RWPE1 (cell line): ENCODE results near the gene SDHAF4.

Source experiments
- CTCF ChIA-PET: fragments of 350-600 bp; sonication (Branson Sonifier 250); formaldehyde crosslinking; extraction: SDS; loops from one replicate; lab custom pipeline; 2021; lab: Yijun Ruan, JAX
- POLR2A ChIA-PET: fragments of 400-600 bp; formaldehyde crosslinking; extraction: SDS; loops from one replicate; lab custom pipeline; 2020; ENCODE audit warnings: antibody characterized with exemption; ENCODE audit not compliant: low non-redundant PET; lab: Yijun Ruan, JAX
- DNase-seq: peaks from one replicate; pipeline ENCODE4 v3.0.0; 2012; ENCODE audit warnings: low spot score
- H3K27ac ChIP-seq: fragments of 450-650 bp; 2 replicates; pipeline ENCODE4 v1.5.1; 2017
- TF ChIP-seq, protein P1 (sequence below): fragments of 450-650 bp; conservative IDR thresholded peaks from 2 replicates; pipeline ENCODE4 v1.5.1; 2017; ENCODE audit warnings: low read depth, mild to moderate bottlenecking

SDHAF4 gene

DNA sequence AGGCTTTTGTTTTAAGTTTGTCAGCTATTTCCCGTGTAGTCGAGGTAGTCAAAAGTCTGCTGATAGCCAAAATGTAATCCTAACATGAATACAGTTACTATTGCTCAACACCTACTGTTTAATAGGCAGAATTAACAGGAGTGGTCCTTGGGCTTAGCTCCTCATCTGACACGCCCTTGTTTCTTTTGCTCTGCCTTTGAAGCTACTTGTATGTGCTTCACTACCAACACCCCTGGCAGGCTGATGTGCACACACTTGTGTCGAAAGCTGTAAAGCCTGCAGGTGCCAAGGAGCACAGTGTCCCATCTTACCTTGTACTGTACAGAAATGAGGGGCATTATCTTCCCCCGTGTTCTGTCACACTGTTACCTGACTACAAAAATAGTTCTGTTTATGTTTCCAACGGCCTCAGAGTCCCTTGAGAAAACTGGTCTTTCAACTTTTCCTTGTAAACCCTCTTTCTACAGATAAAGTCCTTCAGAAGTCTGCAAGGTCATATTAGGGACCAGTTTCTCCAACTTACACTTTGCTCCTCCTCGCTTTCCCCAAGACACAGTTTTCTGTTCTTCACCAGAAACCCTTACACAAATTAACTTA is 9.3 kb downstream of the SDHAF4 start:
- no peak overlapping the region for H3K27ac ChIP-seq
- TF ChIP-seq, protein P1, sequence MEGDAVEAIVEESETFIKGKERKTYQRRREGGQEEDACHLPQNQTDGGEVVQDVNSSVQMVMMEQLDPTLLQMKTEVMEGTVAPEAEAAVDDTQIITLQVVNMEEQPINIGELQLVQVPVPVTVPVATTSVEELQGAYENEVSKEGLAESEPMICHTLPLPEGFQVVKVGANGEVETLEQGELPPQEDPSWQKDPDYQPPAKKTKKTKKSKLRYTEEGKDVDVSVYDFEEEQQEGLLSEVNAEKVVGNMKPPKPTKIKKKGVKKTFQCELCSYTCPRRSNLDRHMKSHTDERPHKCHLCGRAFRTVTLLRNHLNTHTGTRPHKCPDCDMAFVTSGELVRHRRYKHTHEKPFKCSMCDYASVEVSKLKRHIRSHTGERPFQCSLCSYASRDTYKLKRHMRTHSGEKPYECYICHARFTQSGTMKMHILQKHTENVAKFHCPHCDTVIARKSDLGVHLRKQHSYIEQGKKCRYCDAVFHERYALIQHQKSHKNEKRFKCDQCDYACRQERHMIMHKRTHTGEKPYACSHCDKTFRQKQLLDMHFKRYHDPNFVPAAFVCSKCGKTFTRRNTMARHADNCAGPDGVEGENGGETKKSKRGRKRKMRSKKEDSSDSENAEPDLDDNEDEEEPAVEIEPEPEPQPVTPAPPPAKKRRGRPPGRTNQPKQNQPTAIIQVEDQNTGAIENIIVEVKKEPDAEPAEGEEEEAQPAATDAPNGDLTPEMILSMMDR: no peak
- ChIA-PET CTCF (no interaction called here), POLR2A (no interaction called here)
- no peak for DNase-seq

DNA sequence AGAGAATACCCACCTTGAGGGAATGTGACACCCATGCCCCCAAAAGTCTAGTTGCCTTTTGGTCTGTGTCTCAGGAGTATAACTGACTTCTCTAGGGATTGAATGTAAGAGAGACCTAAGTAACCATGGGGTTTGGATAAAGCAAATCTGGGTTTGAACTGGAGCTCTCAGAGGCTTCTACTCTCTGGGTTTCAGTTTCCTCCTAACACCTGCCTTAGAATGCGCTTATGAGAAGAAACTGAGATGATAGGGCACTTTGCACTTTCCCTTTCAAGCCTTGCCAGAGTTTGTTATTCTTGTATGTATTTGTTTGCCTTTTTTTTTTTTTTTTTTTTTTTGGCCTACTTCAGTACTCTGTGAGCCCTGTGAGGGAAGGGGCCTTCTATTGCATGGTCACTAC is 19.4 kb downstream of the SDHAF4 start:
- ChIA-PET POLR2A (no interaction called here), CTCF (interaction anchor here (0.5 kb wide), 2 partner anchors 71 to 204 kb away, joined by 3 to 4 read pairs; no protein-coding TSS in a partner anchor)
- TF ChIP-seq, protein P1: no peak
- no peak for DNase-seq
- no peak overlapping the region for H3K27ac ChIP-seq

DNA sequence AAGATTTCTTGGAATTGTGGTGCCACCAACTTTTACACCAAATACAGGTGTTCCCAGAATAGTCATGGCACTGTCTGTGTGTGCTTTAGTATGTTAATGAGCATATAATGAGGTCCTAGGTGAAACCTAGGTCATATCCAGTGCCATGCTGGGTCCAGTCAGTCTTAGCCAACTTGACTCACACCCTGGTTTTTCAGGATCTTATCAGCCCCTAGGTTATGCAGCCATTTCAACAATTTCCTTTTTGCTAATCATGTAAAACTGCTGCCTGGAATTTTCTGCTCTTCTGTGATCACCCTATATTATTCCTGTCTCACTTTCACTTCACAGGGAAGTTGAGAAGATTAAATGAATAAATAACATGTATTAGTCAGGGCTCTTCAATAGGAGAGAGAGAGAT is 23.7 kb downstream of the SDHAF4 start:
- ChIA-PET POLR2A (no interaction called here), CTCF (no interaction called here)
- DNase-seq: no peak
- TF ChIP-seq, protein P1: no peak
- H3K27ac ChIP-seq: no peak overlapping the region

DNA sequence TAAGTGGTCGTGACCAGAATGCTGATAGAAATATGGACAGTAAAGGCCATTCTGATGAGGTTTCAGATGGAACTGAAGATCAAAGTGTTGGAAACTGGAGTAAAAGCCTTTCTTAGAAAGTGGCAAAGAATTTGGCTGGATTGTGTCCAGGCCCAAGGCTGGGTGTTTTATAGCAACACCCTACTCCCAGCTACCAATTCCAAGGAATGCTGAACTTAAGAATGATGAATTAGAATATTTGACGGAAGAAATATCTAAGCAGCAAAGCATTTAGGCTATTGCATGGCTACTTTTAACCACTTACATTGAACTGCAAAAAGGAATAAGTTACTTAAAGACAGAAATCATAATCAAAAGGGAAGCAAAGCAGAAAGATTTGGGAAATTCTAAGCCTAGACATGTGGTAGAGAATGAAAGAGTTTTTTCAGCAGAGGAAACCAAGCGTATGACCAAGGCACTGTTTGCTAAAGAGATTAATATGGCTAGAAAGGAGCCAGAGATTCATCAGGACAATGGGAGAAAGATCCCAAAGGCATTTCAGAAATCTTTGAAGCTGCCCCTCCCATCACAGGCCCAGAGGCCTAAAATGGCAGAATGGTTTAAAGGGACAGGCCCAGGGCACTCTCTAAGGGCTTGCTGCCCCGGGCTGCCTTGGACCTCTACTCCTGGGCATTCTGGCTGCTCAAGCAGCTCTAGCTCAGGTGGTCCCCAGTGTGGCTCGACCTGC is 25.8 kb downstream of the SDHAF4 start:
- POLR2A ChIA-PET: no interaction called here
- DNase-seq: no peak
- no peak overlapping the region for H3K27ac ChIP-seq
- TF ChIP-seq, protein P1: no peak
- CTCF ChIA-PET: interaction anchor here (0.6 kb wide), 1 partner anchor 284 kb away, joined by 3 read pairs; no protein-coding TSS in a partner anchor

DNA sequence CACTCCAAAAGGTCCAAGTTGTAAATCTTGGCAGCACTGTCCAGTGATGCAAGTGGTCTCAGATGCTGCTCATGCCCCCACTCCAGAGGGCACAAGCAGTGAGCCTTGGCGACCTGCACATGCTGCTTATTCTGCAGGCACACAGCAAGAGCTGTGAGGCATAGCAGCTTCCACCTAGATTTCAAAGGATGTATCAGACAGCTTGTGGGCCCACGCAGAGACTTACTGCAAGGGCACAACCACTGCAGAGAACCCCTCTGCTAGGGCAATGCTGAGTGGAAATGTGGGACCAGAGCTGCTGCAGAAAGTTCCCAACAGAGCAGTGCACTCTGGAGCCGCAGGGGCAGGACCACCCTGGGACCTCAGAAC is 26.4 kb downstream of the SDHAF4 start:
- CTCF ChIA-PET: interaction anchor here (0.6 kb wide), 1 partner anchor 284 kb away, joined by 3 read pairs; no protein-coding TSS in a partner anchor

DNA sequence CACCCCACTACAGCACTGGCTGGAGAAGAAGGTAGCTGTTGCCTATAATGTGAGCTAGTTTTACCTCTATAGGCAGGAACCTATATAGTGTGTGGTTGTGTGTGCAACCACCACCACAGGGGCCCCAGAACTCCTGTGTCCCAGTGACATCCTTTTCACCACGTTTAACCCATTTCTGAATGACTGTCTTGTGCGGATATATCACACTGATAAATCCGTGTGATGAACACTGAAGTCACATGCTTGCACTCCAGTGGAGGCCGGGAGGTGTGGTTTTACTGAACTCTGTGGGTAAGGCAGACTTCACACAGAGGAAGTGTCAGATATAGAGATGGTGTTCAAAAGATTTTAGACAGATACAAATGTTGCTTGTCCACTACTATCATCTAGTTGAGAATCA is 32.5 kb downstream of the SDHAF4 start:
- POLR2A ChIA-PET: no interaction called here
- TF ChIP-seq, protein P1: no peak
- H3K27ac ChIP-seq: no peak overlapping the region
- DNase-seq: no peak
- CTCF ChIA-PET: no interaction called here

More for the DNA sequence above, 26.4 kb downstream of the SDHAF4 start:
- TF ChIP-seq, protein P1: no peak
- no peak overlapping the region for H3K27ac ChIP-seq
- DNase-seq: no peak
- POLR2A ChIA-PET: no interaction called here
